Loucy (cell line): ENCODE measurements around the gene STARD13.

Experiments
- H2AFZ ChIP-seq: fragments of 200-600 bp; sonication (generic); 2 replicates; pipeline ENCODE4 v1.6.0; 2016; ENCODE audit warnings: antibody characterized with exemption, mild to moderate bottlenecking, low read length, moderate library complexity
- H3F3A ChIP-seq: fragments of 200-600 bp; 2 replicates; pipeline ENCODE4 v1.6.0; 2016; ENCODE audit warnings: antibody characterized with exemption, low read depth, mild to moderate bottlenecking
- H3K27me3 ChIP-seq: fragments of 200-600 bp; sonication (generic); 2 replicates; pipeline ENCODE4 v1.6.1; 2014; ENCODE audit warnings: low read length, mild to moderate bottlenecking; ENCODE audit not compliant: insufficient read depth, poor library complexity, severe bottlenecking
- H3K36me3 ChIP-seq: fragments of 200-600 bp; sonication (generic); 2 replicates; pipeline ENCODE4 v1.6.1; 2016; ENCODE audit warnings: low read length; ENCODE audit not compliant: insufficient read depth
- H3K4me1 ChIP-seq: fragments of 200-600 bp; sonication (generic); 2 replicates; pipeline ENCODE4 v1.5.1; 2014; ENCODE audit warnings: low read length, mild to moderate bottlenecking; ENCODE audit not compliant: insufficient read depth, poor library complexity, severe bottlenecking
- H3K4me2 ChIP-seq: fragments of 200-600 bp; sonication (generic); 2 replicates; pipeline ENCODE4 v1.6.0; 2014; ENCODE audit warnings: antibody characterized with exemption, low read length, low read depth, mild to moderate bottlenecking; ENCODE audit not compliant: poor library complexity, severe bottlenecking
- H3K4me3 ChIP-seq: fragments of 200-600 bp; sonication (generic); 2 replicates; pipeline ENCODE4 v1.5.1; 2014; ENCODE audit warnings: low read length, mild to moderate bottlenecking, mixed read lengths; ENCODE audit not compliant: poor library complexity, severe bottlenecking
- H3K79me2 ChIP-seq: fragments of 200-600 bp; sonication (generic); 2 replicates; pipeline ENCODE4 v1.6.1; 2014; ENCODE audit warnings: low read length; ENCODE audit not compliant: insufficient read depth
- H3K9ac ChIP-seq: fragments of 200-600 bp; sonication (generic); 2 replicates; pipeline ENCODE4 v1.6.0; 2014; ENCODE audit warnings: mild to moderate bottlenecking, low read depth, low read length, moderate library complexity; ENCODE audit not compliant: poor library complexity, severe bottlenecking
- H3K9me2 ChIP-seq: fragments of 200-600 bp; sonication (generic); replicated peaks from 2 replicates; pipeline ENCODE4 v1.6.1; 2016; ENCODE audit warnings: low read depth, low read length, mixed read lengths
- H3K9me3 ChIP-seq: fragments of 200-600 bp; sonication (generic); 2 replicates; pipeline ENCODE4 v1.6.1; 2014; ENCODE audit warnings: mild to moderate bottlenecking, antibody characterized with exemption, low read length, low read depth; ENCODE audit not compliant: insufficient read depth
- H4K20me1 ChIP-seq: fragments of 200-600 bp; sonication (generic); 2 replicates; pipeline ENCODE4 v1.6.0; 2014; ENCODE audit warnings: antibody characterized with exemption, low read length, mild to moderate bottlenecking; ENCODE audit not compliant: insufficient read depth, poor library complexity, severe bottlenecking
- CTCF ChIP-seq: fragments of 200-600 bp; sonication (generic); conservative IDR thresholded peaks from 2 replicates; pipeline ENCODE4 v1.5.1; 2014; ENCODE audit warnings: mild to moderate bottlenecking, antibody characterized with exemption, low read length
- EZH2phosphoT487 ChIP-seq: fragments of 200-600 bp; IDR thresholded peaks from 2 replicates; pipeline ENCODE4 v1.6.1; 2018; ENCODE audit warnings: antibody characterized with exemption, mild to moderate bottlenecking, moderate library complexity, borderline replicate concordance

STARD13 gene

GRCh38 chr13:33205804-33206221 lies 79.7 kb downstream of the STARD13 start:
- no peaks in the 10 kb centered on the region for H3K9me2 ChIP-seq
- peak overlapping the region; percentile 37 for H3K4me2 ChIP-seq
- H3K4me3 ChIP-seq = no peak overlapping the region

GRCh38 chr13:33205224-33205623 lies 80.3 kb downstream of the STARD13 start:
- Histone ChIP-seq H3K4me2 (peak overlapping the region; percentile 37), H2AFZ (no peak overlapping the region), H3K9ac (no peak overlapping the region), H4K20me1 (no peaks in the 10 kb centered on the region), H3K27me3 (no peaks in the 10 kb centered on the region), H3K4me3 (no peak overlapping the region), H3K9me2 (no peaks in the 10 kb centered on the region), H3K36me3 (no peaks in the 10 kb centered on the region), H3K4me1 (peaks cover 14% of the 10 kb centered on the region), H3K79me2 (no peaks in the 10 kb centered on the region), H3K9me3 (no peaks in the 10 kb centered on the region), H3F3A (no peaks in the 10 kb centered on the region)
- TF ChIP-seq CTCF (no peak), EZH2phosphoT487 (no peak)

More at GRCh38 chr13:33205804-33206221, 79.7 kb downstream of the STARD13 start:
- no peaks in the 10 kb centered on the region for H3K9me3 ChIP-seq
- H3K4me1 ChIP-seq = peaks cover 14% of the 10 kb centered on the region
- H2AFZ ChIP-seq = 0 out of 2 replicates have a peak overlapping the region, but pooled peaks have one; percentile 27
- H3K36me3 ChIP-seq = no peaks in the 10 kb centered on the region
- H3K79me2 ChIP-seq = no peaks in the 10 kb centered on the region
- no peaks in the 10 kb centered on the region for H3K27me3 ChIP-seq
- TF ChIP-seq EZH2phosphoT487 (no peak), CTCF (no peak)
- no peak overlapping the region for H3K9ac ChIP-seq
- H3F3A ChIP-seq = no peaks in the 10 kb centered on the region
- H4K20me1 ChIP-seq = no peaks in the 10 kb centered on the region

GRCh38 chr13:33204130-33204927 lies 81.2 kb downstream of the STARD13 start:
- H3K9me3 ChIP-seq = no peaks in the 10 kb centered on the region
- H3K4me3 ChIP-seq = no peak overlapping the region
- H3K79me2 ChIP-seq = no peaks in the 10 kb centered on the region
- no peak overlapping the region for H3K4me2 ChIP-seq
- H2AFZ ChIP-seq = no peak overlapping the region
- peaks cover 14% of the 10 kb centered on the region for H3K4me1 ChIP-seq
- no peaks in the 10 kb centered on the region for H4K20me1 ChIP-seq
- TF ChIP-seq EZH2phosphoT487 = no peak
- no peak for TF ChIP-seq CTCF
- no peaks in the 10 kb centered on the region for H3K36me3 ChIP-seq
- no peak overlapping the region for H3K9ac ChIP-seq
- H3K27me3 ChIP-seq = no peaks in the 10 kb centered on the region
- no peaks in the 10 kb centered on the region for H3K9me2 ChIP-seq
- no peaks in the 10 kb centered on the region for H3F3A ChIP-seq
